HG03025 (cell line): ENCODE measurements around the gene GNRHR.

Source experiments
- ATAC-seq: cut with Tn5 transposase; IDR thresholded peaks from one replicate; pipeline ENCODE4 v1.9.1; 2021; ENCODE audit warnings: mild to moderate bottlenecking, moderate library complexity; ENCODE audit not compliant: unreplicated experiment, low FRiP score

GNRHR gene

GRCh38 chr4:67701517-67701850 lies 52.7 kb downstream of the GNRHR start:
- ATAC-seq = no peak

- ATAC-seq = peak; percentile 97
These were observed 53.3 kb downstream of the GNRHR start, which contains the start of gene UBA6 for GRCh38 chr4:67700738-67701516. Gene UBA6 (minus strand): TSS chr4:67701155. CDS start chr4:67701119, 36 bp downstream.

DNA sequence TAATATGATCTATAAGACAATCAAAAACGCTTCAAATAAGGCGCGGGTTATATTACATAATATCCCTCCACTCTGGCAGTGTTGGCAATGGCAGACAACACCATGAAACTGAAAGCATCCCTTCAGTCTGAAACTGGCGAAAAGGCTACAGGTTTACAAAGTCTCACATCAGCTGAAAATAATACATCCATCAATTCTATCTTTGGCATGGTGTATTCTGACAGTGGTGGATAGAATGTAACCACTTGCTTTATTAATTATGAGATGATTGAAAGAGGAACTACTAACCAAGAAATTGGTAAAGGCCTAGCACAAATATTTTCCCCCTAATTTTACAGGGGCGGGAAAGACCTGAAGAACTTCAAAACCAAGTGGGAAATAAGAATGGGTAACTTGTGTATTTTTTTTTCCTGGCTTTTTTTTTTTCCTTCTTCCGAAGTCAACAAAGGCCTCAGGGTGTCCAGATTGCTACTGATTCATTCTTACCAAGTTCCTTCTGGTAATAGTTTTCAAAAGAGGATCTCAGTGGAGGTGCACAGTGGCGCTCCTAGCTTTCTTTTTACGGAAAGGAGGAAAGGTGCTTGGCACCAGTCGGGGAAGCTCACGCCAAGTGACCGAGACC lies 54.0 kb downstream of the GNRHR start:
- peak; percentile 22 for ATAC-seq

DNA sequence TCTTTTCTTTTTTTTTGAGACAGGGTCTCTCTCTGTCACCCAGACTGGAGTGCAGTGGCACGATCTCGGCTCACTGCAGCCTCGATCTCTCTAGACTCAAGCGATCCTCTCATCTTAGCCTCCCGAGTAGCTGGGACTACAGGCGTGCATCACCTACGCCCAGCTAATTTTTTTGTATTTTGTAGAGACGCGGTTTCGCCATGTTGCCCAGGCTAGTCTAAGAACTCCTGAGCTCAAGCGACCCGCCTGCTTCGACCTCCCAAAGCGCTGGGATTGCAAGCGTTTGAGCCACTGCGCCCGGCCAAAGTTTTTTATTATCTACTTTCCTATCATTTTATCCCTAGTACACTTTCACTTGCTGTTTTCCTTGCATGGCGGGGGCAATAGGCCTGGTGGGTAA lies 54.6 kb downstream of the GNRHR start:
- no peak for ATAC-seq

- no peak for ATAC-seq
These were observed 56.1 kb downstream of the GNRHR start for GRCh38 chr4:67697860-67698687.

- ATAC-seq = no peak
These were observed 58.1 kb downstream of the GNRHR start for GRCh38 chr4:67696061-67696460.

DNA sequence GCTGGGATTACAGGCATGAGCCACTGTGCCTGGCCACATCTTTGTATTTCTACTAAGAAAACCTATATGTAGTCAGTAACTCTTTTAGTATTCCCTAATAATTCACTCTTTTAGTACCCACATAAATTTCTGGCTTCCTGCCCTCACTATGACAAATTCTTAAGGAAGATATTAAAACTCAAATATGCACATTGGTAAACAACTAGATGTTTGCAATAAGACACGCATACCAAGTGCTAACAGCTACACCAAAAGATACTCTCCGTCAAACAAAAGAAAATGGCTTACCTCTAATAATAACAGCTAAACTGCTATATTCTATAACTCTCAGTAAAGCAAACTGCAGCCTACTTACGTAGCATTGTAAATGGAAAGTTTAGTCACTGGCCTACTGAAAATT lies 59.5 kb downstream of the GNRHR start:
- no peak for ATAC-seq

DNA sequence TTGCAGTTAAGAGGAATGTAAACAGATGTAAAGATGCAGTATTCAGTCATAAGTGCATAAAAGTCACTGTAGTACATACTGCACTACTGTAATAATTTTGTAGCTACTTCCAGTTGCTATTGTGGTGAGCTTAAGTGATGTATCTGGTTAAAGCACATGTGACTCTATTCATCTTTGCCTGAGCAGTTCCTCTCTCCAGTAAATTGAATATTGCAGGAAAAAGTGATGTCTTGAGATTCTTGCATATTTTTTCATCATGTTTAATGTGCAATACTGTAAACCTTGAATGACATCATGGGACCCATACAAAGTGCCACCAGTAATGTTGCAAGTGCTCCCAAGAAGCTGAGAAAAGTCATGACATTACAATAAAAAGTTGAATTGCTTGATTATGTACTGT lies 62.9 kb downstream of the GNRHR start:
- ATAC-seq = no peak
